Hair follicular keratinocyte (primary cell): Measurements from ENCODE around the gene PPP1R14B. TPM values are rescaled to one million over a fixed set of nuclear protein-coding genes. Genes with fewer than 3 reads are reported as not detected.

Experiments used
- total RNA-seq: library from RNA; depleted of rRNA; stranded (reverse); fragments of >200 nt; gene quantifications from 2 replicates; pipeline ENCODE4 v1.2.3, GENCODE V29; 2015

PPP1R14B gene, protein sequence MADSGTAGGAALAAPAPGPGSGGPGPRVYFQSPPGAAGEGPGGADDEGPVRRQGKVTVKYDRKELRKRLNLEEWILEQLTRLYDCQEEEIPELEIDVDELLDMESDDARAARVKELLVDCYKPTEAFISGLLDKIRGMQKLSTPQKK
- total RNA-seq: 466 and 691 TPM in 2 replicates

DNA sequence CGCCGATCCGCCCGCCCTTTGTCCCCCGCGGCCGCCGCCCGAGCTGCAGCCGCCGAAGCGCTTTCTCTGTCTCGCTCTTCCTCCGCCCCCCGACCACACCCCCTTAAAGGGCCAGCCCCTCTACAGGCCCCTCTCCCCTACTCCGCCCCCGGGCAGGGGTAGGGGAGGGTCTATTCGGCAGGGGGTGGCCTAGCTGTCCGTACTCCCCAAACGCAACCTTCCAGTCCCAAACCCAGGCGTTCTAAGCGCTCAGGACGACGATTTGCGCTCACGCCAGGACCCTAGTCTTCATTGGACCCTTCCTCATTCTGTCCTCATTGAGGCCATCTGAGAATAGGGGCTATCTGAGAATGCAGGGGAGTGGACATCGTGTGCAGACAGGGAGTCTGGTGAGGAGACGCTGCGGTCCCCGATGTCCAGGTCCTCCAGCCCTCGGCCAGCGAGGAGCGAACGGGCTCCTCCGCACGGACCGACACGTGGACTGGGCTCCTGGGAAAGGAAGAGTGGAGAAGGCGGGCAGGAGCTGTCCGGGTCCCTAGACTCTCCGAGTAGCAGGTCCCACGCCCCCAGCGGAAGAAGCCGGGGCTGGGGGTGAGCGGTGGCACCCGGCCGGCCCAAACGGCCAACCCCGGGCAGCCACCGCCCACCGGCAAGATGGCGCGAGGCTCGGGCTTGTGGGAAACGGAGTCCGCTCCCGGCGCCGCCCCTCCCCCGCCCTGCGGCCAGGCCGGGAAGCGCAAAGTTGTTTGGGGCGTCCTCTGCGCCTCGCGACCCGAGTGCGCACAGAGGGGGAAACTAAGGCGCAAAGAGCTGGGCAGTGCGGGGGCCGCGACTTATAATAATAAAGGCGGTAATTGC lies at the start of gene PPP1R14B:
TSS of gene PPP1R14B (minus strand) at position 73 of the 858 bp plus-strand sequence. CDS start 270 bp downstream, outside the sequence.

DNA sequence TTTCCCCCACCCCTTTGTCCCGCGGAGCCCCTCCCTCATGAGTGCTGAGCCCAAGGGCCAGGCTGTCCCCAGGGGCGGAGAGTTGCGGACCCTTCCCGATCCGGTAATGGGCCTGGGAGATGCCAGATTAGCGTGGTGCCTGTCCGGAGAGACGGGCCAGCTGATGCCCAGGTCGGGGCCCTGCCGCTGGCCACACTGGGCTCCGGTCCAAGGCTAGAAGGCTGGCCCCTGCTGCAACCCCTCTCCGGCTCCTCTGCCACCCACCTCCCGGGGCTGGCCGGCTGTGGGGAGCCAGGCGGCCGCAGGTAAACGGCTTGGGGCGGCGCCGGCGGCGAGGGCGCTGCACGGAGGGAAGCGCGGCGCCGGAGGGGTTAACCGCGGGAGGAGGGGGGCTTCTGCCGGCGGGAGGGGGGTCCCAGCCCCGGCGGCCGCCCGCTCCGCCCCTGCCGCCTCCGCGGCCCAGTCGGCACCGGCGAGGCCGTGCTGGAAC lies 44.6 kb upstream of the PPP1R14B start, which contains the start of gene KCNK4:
TSS of gene KCNK4 (plus strand) at position 41 of the 490 bp plus-strand sequence. CDS start 1,717 bp downstream, outside the sequence.

DNA sequence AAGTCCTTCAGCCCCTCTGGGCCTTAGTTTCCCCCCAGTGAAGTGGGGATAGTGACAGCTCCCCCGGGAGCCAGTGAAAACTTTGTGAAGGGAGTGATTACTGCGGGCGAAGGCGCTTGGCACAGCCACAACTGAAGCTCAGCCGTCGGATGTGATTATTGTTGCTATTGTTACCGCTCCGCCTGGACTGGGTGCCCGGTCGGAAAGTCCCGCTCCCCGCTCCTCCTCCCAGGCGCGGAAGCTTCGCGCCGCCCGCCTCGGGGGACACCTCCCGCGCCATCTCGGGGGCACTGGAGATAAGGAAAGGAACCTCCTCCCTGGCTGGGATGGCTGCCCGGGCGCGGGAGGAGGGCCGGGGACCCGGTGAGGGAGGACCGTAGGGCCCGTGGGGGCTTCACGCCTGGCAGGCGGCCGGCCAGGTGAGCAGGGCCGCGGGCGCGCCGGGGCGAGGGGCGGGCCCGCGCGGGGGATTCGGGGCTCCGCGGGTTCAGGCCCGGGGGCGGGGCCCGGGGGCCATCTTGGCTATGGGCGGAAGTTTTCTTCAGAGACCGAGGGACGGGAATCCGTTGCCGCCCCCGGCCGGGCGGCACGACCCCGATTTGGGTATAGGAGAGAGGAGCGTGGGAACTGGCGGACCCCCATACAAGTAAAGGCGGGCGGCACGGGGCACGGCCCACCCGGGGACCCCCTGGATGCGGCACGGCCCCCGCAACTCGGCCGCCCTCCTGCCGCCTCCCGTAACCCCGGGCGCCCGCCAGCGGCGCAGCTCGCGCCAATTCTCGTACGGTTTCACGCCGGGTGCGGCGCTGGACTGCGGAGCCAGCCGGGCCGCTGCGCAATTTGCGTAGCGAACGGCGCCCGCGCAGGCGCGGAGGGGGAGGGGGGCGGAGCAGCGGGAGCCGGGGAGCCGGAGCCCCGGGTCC lies 38.5 kb upstream of the PPP1R14B start, which contains the start of gene GPR137:
TSS of gene GPR137 (plus strand) at position 887 of the 923 bp plus-strand sequence. CDS start 677 bp downstream, outside the sequence.

DNA sequence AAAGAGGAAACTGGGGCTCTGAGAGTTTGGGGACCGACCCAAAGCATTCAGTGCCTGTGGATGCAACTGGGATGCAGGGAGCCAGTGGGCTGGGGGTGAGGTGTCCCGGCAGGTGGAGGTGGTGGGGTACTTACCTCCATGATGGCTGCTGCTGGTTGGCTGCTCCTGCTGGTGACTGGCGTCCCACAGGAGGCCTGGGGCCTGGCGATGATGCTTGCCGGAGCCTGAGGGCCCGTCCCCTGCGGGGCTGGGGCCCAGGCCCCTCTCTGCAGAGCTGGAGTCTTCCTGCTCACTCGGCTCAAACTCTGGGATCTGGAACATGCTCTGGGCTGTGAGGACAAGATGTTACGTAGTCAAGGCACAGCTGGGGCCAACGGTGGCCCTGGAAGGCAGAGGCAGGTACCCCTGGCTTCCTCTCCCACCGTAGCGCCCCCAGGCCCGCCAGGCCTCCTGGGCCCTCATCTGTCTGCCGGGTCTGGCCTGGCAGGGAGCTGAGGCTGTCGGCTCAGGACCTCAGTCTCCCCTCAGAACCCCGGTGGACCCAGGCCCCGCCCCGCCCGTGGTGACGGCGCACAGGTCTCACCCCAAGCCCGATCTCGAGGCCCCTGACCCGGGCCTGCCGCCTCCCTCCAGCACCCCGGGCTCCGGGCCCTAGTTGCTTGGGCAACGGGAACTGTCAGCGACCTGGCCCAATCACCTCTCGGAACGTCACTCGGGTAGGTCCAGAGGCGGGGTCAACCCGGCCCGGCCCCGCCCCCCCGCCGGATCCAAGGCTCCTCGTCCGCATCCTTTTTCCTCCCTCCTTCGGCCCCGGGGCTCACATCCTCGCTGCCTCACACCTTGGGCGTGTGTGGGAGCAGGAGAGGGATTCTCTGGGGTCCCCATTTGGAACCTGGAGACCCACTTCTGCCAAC lies 37.6 kb upstream of the PPP1R14B start, which contains the start of gene BAD:
TSS of gene BAD (minus strand) at position 618 of the 914 bp plus-strand sequence. CDS start at position 321, 297 bp downstream.

DNA sequence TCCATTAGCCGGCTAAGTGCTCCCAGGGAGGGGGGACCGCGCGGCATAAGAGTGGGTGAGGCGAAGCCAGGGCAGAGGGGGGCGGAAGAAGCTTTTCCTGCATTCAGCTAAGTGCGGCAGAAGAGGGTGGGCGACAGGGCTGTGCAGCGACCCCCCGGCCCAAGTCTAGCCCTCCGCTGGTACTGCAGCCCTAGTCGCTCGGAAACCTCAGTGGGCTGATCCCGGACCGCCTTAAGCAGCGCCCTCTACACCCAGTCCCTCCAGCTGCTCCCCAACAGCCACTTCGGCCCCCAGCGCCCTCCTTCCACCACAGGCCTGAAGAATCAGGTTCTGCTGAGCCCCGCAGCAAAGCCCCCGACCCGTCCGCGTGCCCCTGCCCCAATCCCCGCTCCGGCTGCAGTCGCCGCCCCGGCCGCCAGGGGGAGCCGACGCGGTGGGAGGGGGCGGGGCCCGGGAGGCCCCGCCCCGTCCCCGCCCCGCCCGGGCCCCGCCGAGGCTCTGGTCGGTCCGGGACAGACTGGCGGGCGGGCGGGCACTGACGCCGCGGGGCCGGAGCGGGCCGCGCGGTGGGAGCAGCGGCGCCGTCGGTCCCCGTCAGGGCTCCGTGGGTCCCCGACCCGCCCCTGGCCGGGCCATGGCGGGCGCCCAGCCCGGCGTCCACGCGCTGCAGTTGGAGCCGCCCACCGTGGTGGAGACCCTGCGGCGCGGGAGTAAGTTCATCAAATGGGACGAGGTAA lies 4.4 kb upstream of the PPP1R14B start, which contains the start of gene PLCB3:
TSS of gene PLCB3 (plus strand) at position 515 of the 737 bp plus-strand sequence. CDS start at position 635, 120 bp downstream.

DNA sequence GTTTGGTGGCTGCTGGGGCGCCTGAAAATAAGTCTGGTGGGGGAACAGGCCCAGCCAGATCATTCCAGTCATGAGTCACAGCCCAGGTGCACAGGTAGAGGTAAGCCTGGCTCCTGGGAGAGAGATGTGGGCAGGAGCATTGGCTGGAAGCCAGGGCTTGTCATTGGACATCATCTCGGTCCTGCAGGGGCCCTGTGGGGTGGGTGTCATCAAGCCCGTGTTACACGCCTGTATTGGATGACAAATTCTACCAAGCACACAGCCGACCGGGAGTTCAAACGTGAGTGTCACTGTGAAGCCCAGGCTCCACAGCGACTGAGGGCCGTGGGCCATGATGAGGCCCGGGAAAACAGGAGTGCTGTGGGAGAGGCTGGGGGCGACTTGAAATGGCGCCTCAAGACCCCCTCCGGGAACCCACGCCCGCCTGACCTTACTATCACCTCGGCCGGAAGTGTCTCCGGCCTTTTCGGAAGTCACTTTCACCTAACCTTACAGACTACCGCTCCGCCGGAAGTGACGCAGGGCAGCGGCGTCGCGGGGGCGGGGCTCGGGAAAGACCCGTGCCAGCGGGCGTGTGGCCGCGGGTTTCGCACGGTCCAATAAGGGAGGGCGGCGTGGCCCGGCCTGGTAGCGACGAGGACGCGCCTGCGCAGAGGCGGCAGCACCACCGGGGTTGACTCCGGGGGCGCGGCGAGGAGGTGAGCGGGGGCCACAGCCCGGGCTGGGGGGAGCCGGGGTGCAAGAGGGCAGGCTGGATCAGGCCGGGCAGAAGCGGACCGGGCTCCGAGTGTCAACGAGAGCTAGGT lies 6.1 kb downstream of the PPP1R14B start, which contains the start of gene FKBP2:
TSS of gene FKBP2 (plus strand) at position 661 of the 806 bp plus-strand sequence. CDS start 1,293 bp downstream, outside the sequence.

DNA sequence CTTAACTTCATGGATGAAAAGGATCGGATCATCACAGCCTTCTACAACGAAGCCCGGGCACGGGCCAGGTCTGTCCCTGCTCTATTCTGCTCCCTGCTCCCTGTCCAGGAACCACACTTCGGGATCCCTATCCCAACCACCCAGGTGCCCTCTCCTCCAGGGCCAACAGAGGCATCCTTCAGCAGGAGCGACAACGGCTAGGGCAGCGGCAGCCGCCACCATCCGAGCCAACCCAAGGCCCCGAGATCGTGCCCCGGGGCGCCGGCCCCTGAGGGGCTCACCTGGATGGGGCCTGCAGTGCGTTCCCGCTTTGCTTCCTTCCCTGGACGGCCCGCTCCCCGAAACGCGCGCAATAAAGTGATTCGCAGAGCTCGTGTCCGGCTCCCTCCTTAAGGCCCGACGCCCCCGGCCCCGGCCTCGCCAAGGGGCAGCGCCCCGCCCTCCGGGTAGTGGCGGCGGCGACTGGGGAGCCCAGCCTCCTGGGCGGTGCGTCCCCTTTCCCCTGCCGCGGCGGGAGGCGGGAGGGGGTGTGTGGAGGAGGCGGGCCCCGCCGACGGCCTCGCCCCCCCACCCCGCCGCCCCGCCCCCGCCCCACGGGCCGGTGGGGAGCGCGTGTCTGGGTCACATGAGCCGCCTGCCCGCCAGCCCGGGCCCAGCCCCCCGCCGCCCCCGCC lies 12.7 kb downstream of the PPP1R14B start, which contains the start of gene VEGFB:
TSS of gene VEGFB (plus strand) at position 672 of the 674 bp plus-strand sequence. CDS start 250 bp downstream, outside the sequence.

DNA sequence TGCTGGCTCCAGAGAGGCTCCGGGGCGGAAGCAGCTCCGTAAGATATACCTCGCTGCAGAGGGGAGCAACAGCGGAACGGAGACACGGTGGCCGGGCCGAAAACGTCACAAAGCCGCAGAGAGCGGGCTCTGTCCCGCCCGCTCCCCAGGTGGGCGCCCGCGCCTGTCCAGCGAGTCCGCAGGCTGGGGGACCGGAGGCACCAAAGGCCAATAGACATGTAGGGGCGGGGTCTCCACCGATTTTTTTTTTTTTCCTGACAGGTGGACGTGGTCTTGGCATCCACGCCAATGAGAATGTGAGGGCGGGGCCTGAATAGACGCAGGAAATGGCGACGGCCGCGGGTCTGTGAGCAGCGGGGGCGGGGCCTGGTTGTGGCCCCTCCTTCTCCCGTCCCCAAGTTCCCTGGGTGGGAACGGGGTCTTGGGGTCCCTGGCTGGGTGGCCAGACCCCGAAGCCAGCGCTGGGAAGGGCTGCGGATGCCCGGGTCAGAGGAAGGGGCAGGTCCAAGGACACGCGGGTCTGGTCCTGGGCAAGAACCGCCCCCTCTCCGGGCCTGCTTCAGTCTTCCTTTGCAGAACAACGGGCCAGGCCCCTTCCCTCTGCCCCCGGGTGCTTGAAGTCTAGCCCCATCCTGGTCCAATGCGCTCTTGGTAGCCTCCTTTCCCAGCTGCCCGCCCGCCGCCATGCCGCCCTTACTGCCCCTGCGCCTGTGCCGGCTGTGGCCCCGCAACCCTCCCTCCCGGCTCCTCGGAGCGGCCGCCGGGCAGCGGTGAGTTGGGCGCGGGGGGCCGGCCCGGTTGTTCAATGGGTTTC lies 16.4 kb downstream of the PPP1R14B start, which contains the start of gene DNAJC4:
TSS of gene DNAJC4 (plus strand) at position 378 of the 814 bp plus-strand sequence. CDS start at position 685, 307 bp downstream.

DNA sequence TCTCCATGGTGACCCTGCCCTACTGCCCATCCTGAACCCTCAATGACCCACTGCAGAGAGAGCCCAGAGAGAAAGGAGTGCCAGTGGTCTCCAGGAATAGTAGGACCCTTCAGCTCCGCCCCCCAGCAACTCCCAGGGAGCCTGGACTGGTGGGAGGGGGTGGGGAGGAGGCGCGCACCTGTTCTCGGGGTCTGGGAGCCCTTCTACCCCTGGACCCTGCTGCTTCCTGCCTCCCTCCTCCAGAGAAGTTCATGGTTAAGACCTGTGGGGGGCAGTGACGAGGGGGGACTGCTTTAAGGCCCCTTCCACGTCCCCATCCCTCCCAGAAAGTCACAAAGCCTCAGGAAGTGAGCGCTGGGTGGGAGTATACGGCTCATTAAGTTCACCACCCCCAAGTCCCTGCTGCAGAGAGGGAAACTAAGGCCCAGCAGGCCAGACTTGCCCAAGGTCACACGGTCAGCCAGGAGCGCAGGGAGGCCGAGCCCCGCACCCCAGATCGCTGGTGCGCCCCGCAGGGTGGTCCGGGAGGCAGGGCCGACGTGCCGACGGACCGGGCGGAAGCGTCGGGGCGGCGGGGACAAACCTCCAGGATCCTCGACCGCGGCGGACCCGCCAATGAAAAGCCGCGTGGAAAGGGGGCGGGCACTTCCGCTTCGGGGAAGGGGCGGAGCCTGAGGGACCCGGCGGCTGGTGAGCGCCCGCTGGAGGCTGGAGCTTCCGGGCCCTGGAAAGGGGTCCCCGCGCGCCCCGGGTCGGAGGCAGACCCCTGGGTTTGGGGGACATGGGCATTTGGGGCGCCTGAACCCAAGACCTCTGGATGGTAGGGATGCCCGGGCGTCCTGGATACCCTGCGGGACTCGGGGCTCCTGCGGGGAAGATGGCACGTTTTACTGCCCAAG lies 20.9 kb downstream of the PPP1R14B start, which contains the start of the genes NUDT22 and TRPT1:
TSS of gene NUDT22 (plus strand) at position 667 of the 899 bp plus-strand sequence. CDS start 379 bp downstream, outside the sequence.
TSS of gene TRPT1 (minus strand) at position 579 of the 899 bp plus-strand sequence. CDS start at position 253, 326 bp downstream.

DNA sequence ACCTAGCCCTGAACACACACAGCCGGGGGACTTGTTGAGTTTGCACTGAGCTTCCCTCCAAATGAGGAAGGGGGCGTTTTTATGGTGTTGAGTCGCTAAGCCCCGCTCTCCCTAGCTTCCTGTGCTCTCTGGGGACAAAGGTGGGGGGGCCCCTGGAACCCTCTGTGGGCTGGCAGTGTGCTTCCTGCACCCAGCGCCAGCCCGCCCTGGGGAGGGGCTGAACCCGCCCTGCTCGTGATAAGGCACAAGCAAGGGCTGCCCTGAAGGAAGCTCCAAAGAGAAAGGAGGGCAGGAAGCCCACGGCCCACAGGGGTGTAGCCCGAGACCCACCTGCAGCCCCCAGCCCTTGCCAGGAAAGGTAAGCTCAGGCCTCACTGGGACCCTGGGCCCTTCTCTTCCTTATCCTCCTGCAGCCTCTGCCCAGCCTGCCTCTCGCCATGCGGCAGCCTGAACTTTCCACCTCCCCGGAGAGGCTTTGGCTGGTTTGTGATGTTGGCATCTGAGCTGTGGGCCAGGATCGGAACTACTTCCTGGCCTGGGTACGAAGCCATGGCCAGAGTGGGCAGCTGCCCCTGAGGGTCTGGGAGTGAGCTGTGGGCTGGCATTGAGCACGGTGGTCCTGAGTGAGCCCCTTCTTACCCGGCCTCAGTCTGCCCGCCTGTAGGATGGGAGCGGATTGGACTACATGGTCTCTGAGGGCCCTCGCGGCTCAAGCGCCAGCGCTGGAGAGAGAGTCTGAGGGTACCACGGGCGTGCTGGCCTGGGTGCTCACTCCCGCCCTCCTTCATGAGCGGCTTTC lies 40.1 kb downstream of the PPP1R14B start, which contains the start of gene FERMT3:
TSS of gene FERMT3 (plus strand) at position 265 of the 799 bp plus-strand sequence. CDS start 644 bp downstream, outside the sequence.

Other genes with a start within 250 kb of the PPP1R14B start
- under 0.01 and 0.04 TPM in 2 replicates for gene FLRT1, start 211.0 kb downstream of the PPP1R14B start, total RNA-seq
- gene MACROD1, start 80.8 kb downstream of the PPP1R14B start, total RNA-seq: 9.5 and 33.2 TPM in 2 replicates
- 109 and 224 TPM in 2 replicates for gene STIP1, start 60.8 kb downstream of the PPP1R14B start, total RNA-seq
- 0.08 and 0.91 TPM in 2 replicates for gene FERMT3, start 40.2 kb downstream of the PPP1R14B start, total RNA-seq
- 74.0 and 77.4 TPM in 2 replicates for gene TRPT1, start 20.8 kb downstream of the PPP1R14B start, total RNA-seq
- 63.2 and 87.3 TPM in 2 replicates for gene NUDT22, start 20.7 kb downstream of the PPP1R14B start, total RNA-seq
- 3.6 and 11.8 TPM in 2 replicates for gene DNAJC4, start 16.4 kb downstream of the PPP1R14B start, total RNA-seq
- gene VEGFB, start 12.4 kb downstream of the PPP1R14B start, total RNA-seq: 18.5 and 24.9 TPM in 2 replicates
- 76.7 and 91.4 TPM in 2 replicates for gene FKBP2, start 5.8 kb downstream of the PPP1R14B start, total RNA-seq
- 55.4 and 71.7 TPM in 2 replicates for gene PLCB3, start 4.6 kb upstream of the PPP1R14B start, total RNA-seq
- 110 and 128 TPM in 2 replicates for gene BAD, start 37.7 kb upstream of the PPP1R14B start, total RNA-seq
- 9.7 and 14.3 TPM in 2 replicates for gene GPR137, start 38.9 kb upstream of the PPP1R14B start, total RNA-seq
- gene KCNK4, start 44.4 kb upstream of the PPP1R14B start, total RNA-seq: 0.80 TPM in 1 of 2 replicates, not detected in the other
- gene CATSPERZ, start 53.4 kb upstream of the PPP1R14B start, total RNA-seq: not detected in 2 replicates
- 98.0 and 103 TPM in 2 replicates for gene ESRRA, start 58.6 kb upstream of the PPP1R14B start, total RNA-seq
- gene TRMT112, start 70.6 kb upstream of the PPP1R14B start, total RNA-seq: 364 and 700 TPM in 2 replicates
- 539 and 647 TPM in 2 replicates for gene PRDX5, start 71.2 kb upstream of the PPP1R14B start, total RNA-seq
- gene CCDC88B, start 93.3 kb upstream of the PPP1R14B start, total RNA-seq: 3.9 and 5.3 TPM in 2 replicates
- gene RPS6KA4, start 112.2 kb upstream of the PPP1R14B start, total RNA-seq: 54.7 and 95.9 TPM in 2 replicates